CD4-positive, alpha-beta T cell (primary cell): ENCODE data around the gene VTI1A. TPM values are rescaled to one million over a fixed set of nuclear protein-coding genes. Genes with fewer than 3 reads are reported as not detected.

Experiments used
- ATAC-seq: fragments of 200-7000 bp; cut with Tn5 transposase; one replicate; pipeline ENCODE4 v1.10.0; 2022; ENCODE audit warnings: mild to moderate bottlenecking; ENCODE audit not compliant: poor library complexity
- CTCF ChIA-PET: fragments of 350-600 bp; sonication (Branson Sonifier 250); formaldehyde crosslinking; loops from one replicate; lab custom pipeline; 2021; ENCODE audit warnings: antibody characterized with exemption, inconsistent platforms; lab: Charles Lee
- POLR2A ChIA-PET: fragments of 350-600 bp; sonication (Branson Sonifier 250); formaldehyde crosslinking; loops from one replicate; lab custom pipeline; 2021; ENCODE audit warnings: antibody characterized with exemption, inconsistent platforms; lab: Charles Lee
- DNase-seq, 14 experiments: peaks; one replicate each; pipeline ENCODE4 v3.0.0-alpha.2; 2013 to 2020; ENCODE audit warnings: mixed read lengths in 2 of 14
- H3K27ac ChIP-seq, 2 donors: one replicate each; pipeline versions ENCODE4 v1.5.1 to v1.7.0; 2013; ENCODE audit warnings: low read length in 2 of 2, low read depth in 1 of 2, mild to moderate bottlenecking in 1 of 2
- H3K27me3 ChIP-seq, 2 experiments: 1 replicate in 1 of 2; 2 replicates in 1 of 2; pipeline versions ENCODE4 v1.6.1 to v1.7.0; 2013; ENCODE audit warnings: low read length in 2 of 2, control low read depth in 1 of 2, mild to moderate bottlenecking in 1 of 2, moderate library complexity in 1 of 2; ENCODE audit not compliant: insufficient read depth in 2 of 2, control insufficient read depth in 1 of 2
- H3K36me3 ChIP-seq: one replicate; pipeline ENCODE4 v1.6.1; 2013; ENCODE audit warnings: low read length, control low read depth; ENCODE audit not compliant: insufficient read depth
- H3K4me1 ChIP-seq: one replicate; pipeline ENCODE4 v1.6.1; 2013; ENCODE audit warnings: low read length, control low read depth; ENCODE audit not compliant: insufficient read depth
- H3K4me3 ChIP-seq: one replicate; pipeline ENCODE4 v1.5.1; 2013; ENCODE audit warnings: mild to moderate bottlenecking, low read length, moderate library complexity
- H3K9me3 ChIP-seq, 2 experiments: 1 replicate in 1 of 2; 2 replicates in 1 of 2; pipeline versions ENCODE4 v1.6.1 to v1.7.0; 2013; ENCODE audit warnings: low read length in 2 of 2, mild to moderate bottlenecking in 2 of 2, control low read depth in 1 of 2, moderate library complexity in 1 of 2; ENCODE audit not compliant: control insufficient read depth in 1 of 2, insufficient read depth in 1 of 2
- H3K27ac Mint-ChIP-seq: one replicate; pipeline ENCODE4 v1.8.0; 2020; ENCODE audit warnings: mixed read lengths
- H3K27me3 Mint-ChIP-seq: one replicate; pipeline ENCODE4 v1.8.0; 2021; ENCODE audit warnings: mixed read lengths
- H3K36me3 Mint-ChIP-seq: one replicate; pipeline ENCODE4 v1.8.0; 2021; ENCODE audit warnings: low read depth, mixed read lengths
- H3K4me1 Mint-ChIP-seq: one replicate; pipeline ENCODE4 v1.8.0; 2021; ENCODE audit warnings: low read depth, mixed read lengths
- H3K4me3 Mint-ChIP-seq: one replicate; pipeline ENCODE4 v1.8.0; 2020; ENCODE audit warnings: mild to moderate bottlenecking, mixed read lengths
- H3K9me3 Mint-ChIP-seq: one replicate; pipeline ENCODE4 v1.8.0; 2020; ENCODE audit warnings: mixed read lengths
- intact Hi-C, 2 experiments: fragments of 100-400 bp; cut with DNase I in 1 of 2; cut with micrococcal nuclease in 1 of 2; formaldehyde crosslinking; loops; one replicate each; pipeline versions ENCODE4 v1.15.1 to v1.9.0; 2023 to 2025; cut with DNase I, micrococcal nuclease
- total RNA-seq, 174 experiments: library from RNA in 2 of 174; stranded (reverse) in 2 of 174; gene quantifications; one replicate each; pipeline ENCODE4 v1.2.3 and lab custom pipeline; 2021 to 2026
- TF ChIP-seq, protein P1 (sequence below): fragments of 200-600 bp; IDR thresholded peaks from one replicate; pipeline ENCODE4 v1.8.0; 2022; ENCODE audit warnings: antibody characterized with exemption, mild to moderate bottlenecking

The VTI1A gene
- total RNA-seq, 2 experiments from 2014 or later, result 54.5 to 56.5 TPM

DNA sequence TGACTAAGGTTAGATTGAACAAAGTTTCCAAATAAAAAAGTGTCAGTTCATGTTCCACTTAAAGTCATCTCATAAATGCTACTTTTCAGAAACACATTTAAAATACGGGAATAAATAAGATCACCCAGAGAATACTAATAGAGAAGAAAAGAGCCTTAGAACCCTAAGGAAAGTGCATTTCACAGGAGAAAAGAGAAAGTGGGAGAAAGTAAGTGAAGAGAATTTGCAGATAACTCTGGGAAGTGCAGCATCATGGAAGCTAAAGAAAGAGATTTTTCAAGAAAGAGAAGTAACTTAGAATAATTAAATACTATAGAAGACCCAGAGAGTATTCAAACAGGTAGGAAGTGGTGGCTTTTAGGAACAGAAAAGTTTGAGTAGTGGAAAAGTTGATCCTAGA lies 132.6 kb downstream of the VTI1A start:
- H3K27me3 ChIP-seq, result no peaks in the 10 kb centered on the region
- no peaks in the 10 kb centered on the region for H3K9me3 ChIP-seq
- Mint-ChIP-seq H3K4me3 (no peak overlapping the region), H3K27me3 (no peaks in the 10 kb centered on the region), H3K4me1 (no peaks in the 10 kb centered on the region), H3K9me3 (no peaks in the 10 kb centered on the region), H3K36me3 (peaks cover 48% of the 10 kb centered on the region), H3K27ac (no peak overlapping the region)
- no peak overlapping the region for H3K4me3 ChIP-seq
- no peak for DNase-seq
- H3K27ac ChIP-seq, result no peak overlapping the region
- ChIA-PET POLR2A (no interaction called here), CTCF (no interaction called here)
- H3K36me3 ChIP-seq, result no peaks in the 10 kb centered on the region
- TF ChIP-seq, protein P1, sequence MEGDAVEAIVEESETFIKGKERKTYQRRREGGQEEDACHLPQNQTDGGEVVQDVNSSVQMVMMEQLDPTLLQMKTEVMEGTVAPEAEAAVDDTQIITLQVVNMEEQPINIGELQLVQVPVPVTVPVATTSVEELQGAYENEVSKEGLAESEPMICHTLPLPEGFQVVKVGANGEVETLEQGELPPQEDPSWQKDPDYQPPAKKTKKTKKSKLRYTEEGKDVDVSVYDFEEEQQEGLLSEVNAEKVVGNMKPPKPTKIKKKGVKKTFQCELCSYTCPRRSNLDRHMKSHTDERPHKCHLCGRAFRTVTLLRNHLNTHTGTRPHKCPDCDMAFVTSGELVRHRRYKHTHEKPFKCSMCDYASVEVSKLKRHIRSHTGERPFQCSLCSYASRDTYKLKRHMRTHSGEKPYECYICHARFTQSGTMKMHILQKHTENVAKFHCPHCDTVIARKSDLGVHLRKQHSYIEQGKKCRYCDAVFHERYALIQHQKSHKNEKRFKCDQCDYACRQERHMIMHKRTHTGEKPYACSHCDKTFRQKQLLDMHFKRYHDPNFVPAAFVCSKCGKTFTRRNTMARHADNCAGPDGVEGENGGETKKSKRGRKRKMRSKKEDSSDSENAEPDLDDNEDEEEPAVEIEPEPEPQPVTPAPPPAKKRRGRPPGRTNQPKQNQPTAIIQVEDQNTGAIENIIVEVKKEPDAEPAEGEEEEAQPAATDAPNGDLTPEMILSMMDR, result no peak
- ATAC-seq, result no peak
- H3K4me1 ChIP-seq, result no peaks in the 10 kb centered on the region
- intact Hi-C loops, result no loop called here

DNA sequence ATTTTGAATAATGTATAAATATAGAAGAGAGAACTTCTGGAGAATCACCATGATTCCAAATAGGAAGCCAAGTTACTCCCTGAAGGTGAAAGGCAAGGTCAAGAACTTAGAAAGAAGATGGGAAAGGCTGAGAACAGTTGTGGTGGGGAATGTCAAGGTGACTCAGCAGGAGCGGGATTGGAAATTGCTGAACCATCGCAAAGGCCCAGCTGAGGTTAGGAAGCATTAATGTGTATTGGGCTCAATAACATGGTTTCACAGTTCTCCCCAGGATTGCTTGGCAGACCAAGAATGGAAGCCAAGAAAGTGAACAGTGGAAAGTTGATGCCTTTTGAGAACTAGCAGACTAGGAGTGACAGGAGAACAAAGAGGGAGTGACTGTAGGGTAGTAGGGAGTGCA lies 133.3 kb downstream of the VTI1A start:
- H3K36me3 Mint-ChIP-seq, result peaks cover 47% of the 10 kb centered on the region
- H3K27ac Mint-ChIP-seq, result no peak overlapping the region
- ATAC-seq (no peak), DNase-seq (no peak)
- TF ChIP-seq, protein P1, result no peak
- H3K9me3 Mint-ChIP-seq, result no peaks in the 10 kb centered on the region
- H3K4me1 ChIP-seq, result no peaks in the 10 kb centered on the region
- ChIA-PET POLR2A (no interaction called here), CTCF (no interaction called here)
- H3K4me3 ChIP-seq, result no peak overlapping the region
- H3K27me3 Mint-ChIP-seq, result no peaks in the 10 kb centered on the region
- no peak overlapping the region for H3K27ac ChIP-seq
- intact Hi-C loops, result no loop called here
- no peaks in the 10 kb centered on the region for H3K27me3 ChIP-seq
- no peaks in the 10 kb centered on the region for H3K9me3 ChIP-seq
- no peaks in the 10 kb centered on the region for H3K36me3 ChIP-seq
- H3K4me1 Mint-ChIP-seq, result no peaks in the 10 kb centered on the region
- H3K4me3 Mint-ChIP-seq, result no peak overlapping the region

DNA sequence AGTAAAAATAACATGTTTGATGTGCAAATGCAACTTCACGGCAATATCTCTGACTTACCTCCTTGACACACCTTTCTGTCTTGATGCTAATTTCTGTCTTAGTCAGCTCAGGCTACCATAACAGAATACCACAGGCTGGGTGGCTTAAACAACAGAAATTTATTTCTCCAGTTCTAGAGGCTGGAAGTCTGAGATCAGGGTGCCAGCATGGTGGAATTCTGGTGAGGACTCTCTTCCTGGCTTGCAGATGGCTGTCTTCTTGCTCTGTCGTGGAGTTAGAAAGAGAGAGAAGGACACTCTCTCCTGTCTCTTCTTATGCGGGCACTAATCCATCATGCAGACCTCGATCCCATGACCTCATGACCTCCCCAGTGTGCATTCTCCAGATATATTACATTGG lies 134.9 kb downstream of the VTI1A start:
- Mint-ChIP-seq H3K4me3 (no peak overlapping the region), H3K27ac (no peak overlapping the region), H3K27me3 (no peaks in the 10 kb centered on the region), H3K4me1 (no peaks in the 10 kb centered on the region), H3K36me3 (peaks cover 47% of the 10 kb centered on the region), H3K9me3 (no peaks in the 10 kb centered on the region)
- Histone ChIP-seq H3K4me3 (no peak overlapping the region), H3K4me1 (no peaks in the 10 kb centered on the region), H3K27ac (no peak overlapping the region), H3K36me3 (no peaks in the 10 kb centered on the region), H3K27me3 (no peaks in the 10 kb centered on the region), H3K9me3 (no peaks in the 10 kb centered on the region)
- TF ChIP-seq, protein P1, result no peak
- CTCF ChIA-PET, result no interaction called here
- intact Hi-C loops, result no loop called here
- ATAC-seq (no peak), DNase-seq (no peak)
- POLR2A ChIA-PET, result no interaction called here
